GM19324 (cell line): ENCODE measurements around the gene VWA1.
A peak's percentile ranks its signal among the peaks of the same experiment; 100 is the strongest.
"Not testable (repeated sequence)": the region's sequence is repeated elsewhere in the genome, so short reads cannot be mapped to it uniquely, and the experiment has no call there.

Experiments used
- ATAC-seq: cut with Tn5 transposase; IDR thresholded peaks from one replicate; pipeline ENCODE4 v1.9.1; 2021; ENCODE audit warnings: mild to moderate bottlenecking, moderate library complexity; ENCODE audit not compliant: unreplicated experiment, low FRiP score

Gene VWA1

DNA sequence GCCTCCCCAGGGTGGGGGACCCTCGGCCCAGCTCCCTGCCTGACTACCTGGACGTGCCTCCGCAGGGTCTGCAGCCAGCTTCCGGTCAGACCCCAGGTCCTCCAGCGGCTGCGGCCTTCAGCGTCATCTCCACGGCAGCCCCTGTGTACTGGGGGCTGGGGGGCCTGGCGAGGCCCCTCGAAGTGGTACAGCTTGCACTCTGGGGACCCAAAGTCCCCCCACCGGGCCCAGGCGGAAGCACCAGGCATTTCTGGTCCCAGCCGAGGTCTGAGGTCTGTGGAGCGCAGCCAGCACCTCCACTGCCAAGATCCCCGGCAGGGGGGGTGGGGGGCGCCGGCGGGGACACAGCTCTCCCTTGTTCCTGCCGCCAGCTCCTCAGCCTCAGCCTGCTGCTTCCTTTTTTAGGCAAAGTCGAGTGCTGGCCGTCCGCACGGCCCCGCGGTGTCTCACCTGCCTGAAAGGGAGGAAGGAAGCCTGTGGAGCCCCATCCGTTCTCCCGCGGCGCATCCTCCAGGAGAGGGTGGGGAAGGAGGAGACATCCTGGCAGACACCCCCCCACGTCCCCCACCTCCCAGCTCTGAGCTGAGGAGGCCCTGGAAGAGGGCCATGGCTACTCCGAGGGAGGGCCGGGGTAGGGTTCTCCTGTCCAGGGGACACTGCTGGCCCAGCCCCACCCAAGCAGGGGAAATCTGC lies 1.2 kb upstream of the VWA1 start:
- no peak for ATAC-seq

DNA sequence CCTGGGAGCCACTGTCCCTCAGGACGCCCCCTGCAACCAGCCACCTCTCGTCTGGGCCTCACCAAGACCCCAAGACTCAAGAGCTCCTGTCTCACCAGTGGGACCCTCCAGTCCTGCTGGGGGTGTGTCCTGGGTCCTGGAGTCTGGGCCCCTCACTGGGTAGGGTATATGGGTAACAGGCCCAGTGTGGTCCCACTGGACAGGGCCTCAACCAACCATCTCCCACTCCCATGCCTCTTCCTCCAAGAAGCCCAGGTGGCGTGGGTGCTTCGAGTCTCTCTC lies 725 bp upstream of the VWA1 start:
- no peak for ATAC-seq

DNA sequence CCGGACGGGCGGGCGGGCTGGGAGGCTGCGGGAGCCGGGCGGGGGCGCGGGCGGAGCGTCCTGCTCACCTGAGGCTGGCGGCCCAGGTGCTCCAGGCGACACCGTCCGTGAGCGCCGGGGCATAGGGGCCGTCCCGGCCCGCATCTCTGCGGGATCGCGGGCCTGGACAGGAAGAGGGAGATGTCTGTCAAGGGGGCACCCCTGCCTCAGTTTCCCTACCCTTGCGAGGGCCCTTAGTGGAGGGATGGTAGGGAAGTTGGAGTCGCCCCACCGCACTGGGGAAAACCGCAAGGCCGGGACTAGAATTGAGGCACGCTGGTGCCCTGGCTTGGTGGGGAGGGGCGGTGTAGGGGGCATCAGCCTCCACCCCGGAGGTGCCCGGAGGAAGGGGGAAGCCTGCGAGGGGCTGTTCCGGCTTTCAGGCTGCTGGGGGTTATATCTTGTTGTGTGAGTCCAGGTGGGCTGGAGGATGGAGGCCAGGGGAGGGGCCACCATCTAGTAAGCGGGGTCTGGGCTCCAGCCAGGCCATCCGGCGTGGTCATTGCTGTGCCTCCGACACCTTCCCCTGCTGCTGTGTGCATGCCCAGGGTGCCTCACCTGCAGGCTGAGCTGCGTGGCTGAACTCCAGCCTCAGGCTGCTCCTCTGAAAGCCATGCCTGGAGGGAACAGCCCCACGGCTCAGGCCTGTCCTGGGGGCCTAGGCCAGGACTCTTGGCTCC lies 580 bp downstream of the VWA1 start:
- ATAC-seq: no peak

DNA sequence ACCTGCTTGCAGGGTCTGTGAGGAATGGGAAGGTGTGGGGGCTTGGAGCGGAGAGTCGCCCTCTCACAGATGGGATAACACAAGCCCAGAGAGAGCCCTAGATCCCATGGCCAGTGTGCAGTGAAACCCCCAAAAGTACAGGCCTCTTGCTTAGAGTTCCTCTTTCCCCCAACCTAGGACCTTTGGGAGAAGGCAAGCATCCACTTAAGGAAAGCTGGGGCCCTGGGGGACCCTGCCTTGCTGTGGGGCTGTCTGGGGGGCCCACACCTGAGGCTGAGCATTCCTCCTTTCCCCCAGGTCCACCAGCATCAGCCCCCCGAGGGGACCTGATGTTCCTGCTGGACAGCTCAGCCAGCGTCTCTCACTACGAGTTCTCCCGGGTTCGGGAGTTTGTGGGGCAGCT lies 1.1 kb downstream of the VWA1 start:
- ATAC-seq: no peak

DNA sequence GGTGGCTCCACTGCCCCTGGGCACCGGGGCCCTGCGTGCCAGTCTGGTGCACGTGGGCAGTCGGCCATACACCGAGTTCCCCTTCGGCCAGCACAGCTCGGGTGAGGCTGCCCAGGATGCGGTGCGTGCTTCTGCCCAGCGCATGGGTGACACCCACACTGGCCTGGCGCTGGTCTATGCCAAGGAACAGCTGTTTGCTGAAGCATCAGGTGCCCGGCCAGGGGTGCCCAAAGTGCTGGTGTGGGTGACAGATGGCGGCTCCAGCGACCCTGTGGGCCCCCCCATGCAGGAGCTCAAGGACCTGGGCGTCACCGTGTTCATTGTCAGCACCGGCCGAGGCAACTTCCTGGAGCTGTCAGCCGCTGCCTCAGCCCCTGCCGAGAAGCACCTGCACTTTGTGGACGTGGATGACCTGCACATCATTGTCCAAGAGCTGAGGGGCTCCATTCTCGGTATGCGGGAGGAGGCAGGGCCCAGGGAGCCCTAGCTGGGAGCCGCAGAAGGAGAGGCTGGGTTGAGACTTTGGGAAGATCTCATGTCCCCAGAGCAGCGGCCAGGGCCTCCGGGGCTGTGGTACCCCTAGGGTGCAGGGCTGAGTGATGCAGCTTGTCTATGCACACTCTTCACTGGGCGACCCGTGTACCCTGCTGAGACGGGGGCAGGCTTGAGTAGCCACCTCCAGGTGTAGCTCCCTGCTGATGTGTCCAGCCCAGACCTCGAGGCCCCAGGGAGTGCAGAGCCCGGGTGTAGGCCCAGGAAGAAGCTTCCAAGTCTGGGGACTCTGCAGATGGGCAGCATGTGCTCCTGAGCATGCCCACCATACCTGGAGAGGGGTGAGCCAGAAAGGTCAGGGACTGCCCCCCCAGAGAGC lies 1.8 kb downstream of the VWA1 start:
- no peak for ATAC-seq

DNA sequence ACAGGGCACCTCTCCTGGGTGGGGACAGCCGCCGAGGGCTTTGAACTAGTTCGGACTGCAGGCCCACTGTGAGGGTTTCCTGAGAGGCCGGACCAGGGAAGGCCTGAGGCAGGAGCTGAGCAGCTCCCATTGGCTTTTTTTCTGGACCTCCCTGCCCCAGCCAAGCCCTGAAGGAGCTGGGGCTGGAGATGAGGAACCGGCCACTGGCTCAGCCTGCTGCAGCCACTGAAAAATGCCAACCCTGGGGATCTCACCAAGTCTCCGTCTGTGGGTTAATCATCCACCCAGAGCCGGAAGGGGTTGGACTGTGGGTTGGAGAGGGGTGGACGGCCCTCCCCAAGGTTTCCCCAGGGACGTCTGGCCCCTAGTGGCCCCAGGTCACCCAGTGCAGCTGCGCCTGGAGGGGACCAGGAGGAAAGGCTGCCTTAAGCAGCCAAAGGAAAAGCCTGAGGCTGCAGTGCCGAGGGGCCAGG lies 2.5 kb downstream of the VWA1 start:
- peak; percentile 44 for ATAC-seq

DNA sequence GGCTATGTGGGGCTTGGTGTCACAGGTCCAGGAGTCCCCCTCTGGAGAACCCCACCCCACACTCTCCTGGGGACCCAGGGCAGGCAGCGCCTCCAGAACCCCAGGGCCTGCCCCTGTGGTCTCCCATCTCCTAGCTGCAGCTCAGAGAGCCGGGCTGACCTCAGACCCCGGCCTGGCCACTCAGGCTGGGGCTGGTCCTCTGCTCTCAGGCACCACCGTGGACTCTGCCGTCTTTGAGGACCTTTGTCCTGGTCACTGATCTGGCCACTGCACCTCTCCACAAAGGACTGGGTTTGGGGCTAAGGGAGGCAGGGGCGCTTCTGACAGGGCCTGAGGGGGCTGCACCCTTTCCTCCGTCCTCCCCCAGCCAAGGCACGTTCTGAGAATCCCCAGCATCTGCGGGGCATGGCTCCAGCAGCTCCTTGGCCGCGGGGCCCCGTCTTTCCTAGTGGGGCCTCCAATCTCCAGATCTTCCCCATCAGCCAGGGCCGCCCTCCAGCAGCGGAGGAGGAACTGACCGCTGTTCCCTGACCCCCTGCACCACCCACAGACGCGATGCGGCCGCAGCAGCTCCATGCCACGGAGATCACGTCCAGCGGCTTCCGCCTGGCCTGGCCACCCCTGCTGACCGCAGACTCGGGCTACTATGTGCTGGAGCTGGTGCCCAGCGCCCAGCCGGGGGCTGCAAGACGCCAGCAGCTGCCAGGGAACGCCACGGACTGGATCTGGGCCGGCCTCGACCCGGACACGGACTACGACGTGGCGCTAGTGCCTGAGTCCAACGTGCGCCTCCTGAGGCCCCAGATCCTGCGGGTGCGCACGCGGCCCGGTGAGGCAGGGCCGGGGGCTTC lies 3.3 kb downstream of the VWA1 start:
- no peak for ATAC-seq

DNA sequence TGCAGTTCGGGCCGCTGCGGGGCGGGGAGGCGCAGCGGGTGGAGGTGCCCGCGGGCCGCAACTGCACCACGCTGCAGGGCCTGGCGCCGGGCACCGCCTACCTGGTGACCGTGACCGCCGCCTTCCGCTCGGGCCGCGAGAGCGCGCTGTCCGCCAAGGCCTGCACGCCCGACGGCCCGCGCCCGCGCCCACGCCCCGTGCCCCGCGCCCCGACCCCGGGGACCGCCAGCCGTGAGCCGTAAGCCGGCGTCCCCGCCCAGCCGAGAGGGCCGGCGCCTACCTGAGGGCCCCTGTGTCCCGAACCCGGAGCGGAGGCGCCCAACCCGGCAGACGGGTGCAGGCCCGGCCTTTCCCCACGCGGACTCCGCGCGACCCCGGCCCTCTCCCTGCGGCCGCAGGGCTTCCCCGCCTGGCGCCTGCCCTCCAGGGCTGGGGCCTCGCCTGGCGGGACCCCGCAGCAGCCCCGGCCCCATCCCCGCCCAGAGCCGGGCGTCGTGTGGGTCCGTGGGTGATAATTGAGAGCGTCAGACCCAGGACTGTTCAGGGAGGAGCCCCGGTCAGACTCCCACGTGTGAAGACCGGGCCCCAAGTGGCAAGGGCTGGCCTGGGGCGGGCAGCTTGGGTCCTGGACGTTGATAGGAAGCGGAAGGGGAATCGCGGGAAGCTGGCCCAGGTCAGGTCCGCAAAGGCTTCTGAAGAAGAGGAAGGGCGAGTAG lies 4.2 kb downstream of the VWA1 start:
- no peak for ATAC-seq

DNA sequence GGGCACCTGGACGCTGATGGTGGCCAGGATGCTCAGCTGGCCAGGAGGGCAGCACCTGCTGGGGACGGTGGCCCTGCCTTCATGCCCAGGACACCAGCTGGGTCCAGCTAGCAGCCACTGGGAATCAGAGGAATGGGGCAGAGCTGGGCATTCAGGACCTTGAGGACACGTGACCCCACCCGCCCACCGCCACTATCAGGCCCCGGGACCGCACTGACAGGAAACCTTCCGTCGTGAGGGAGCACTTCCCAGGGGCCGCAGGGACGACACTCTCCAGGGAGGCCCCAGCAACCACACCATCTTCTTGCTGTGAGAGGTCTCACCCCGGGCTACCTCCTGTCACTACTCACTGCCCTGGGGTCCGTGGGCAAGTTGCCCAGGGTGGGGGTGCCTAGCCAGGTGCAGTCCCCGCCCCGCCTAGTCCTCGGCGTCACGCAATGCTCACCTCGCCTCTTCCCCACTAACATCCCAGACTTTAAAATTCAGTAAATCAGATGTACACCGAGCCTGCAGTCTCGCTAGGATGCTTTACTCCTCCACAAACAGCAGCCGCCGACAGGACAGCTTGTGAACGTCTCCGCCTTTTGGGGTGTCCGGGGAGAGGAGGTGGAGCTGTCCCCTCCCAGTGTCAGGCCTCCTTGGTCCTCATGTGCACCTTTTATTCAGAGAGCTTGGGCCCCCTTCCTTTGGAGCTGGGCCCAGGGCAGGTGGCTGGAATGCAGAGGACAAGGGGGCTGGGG lies 4.9 kb downstream of the VWA1 start:
- no peak for ATAC-seq

DNA sequence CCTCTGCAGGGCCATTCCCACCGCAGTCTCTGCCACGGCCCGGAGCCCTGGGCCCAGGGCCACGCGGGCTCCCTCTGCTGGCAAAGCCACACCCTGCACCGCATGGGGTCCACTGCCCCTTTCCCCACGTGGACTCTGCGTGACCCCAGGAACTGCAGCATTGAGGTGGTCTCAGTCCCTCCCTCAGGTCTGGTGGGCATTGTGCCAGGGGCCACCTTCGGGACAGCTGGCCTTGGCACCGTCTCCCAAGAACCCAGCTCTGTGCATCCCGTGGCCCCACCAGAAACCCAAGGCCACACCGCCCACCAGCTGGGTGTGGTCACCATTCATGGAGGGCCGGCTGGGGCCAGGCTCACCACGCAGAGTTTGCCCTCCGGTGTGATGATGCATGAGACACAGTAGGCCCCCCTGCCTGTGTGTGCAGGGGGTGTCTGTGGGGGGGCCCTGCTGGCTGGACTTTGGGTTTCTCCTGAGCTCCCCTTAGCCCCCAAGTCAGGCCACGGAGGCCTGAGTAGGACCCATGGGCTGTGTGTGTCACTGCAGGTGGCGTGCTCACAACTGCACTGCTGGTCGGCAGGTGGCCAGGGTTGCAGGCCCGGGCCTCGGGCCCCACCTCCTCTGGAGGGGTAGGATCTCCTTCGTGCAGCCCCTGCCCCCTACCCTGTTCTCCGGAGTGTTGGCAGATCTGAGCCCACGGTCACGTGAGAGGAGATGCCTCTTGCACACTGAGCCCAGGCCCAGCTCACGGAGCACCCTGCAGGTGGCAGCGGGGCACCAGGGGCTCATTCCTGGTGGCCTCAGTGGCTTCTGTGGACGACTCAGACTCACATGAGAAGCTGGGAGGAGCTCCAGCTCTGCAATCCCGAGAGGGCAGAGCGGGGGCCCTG lies 5.8 kb downstream of the VWA1 start:
- ATAC-seq: no peak

DNA sequence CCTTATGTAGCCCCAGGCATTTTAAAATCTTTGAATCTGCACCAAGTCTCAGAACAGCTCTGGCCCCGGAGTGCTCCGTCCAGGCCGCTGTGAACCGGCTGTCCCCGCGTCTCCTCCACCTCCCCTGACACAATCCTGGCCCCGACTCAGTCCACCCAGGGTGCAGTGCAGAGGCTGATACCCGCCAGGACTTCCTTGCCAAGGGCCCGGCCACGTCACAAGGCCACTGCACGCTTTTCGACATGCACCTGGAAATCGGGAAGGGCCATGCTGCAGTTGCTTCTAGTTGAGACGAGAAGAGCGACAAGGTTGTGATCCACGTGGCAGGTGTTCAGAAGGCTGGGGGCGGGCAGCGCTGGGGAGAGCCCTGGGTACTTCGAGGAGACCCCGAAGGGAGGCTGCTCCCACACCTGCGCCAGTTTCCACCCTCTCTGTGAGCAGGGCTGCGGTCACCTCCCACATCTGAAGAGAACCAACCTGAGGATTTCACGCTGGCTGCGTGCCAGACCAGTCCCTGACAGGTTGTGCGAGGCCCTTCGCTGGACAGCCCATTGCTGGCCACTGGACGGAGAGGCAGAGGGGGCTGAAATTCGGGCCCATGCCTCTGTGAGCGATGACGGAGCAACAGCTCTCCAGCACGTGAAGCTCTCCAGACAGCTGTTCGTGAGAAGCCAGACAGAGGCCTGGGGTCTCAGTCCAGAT lies 6.7 kb downstream of the VWA1 start:
- ATAC-seq: no peak

DNA sequence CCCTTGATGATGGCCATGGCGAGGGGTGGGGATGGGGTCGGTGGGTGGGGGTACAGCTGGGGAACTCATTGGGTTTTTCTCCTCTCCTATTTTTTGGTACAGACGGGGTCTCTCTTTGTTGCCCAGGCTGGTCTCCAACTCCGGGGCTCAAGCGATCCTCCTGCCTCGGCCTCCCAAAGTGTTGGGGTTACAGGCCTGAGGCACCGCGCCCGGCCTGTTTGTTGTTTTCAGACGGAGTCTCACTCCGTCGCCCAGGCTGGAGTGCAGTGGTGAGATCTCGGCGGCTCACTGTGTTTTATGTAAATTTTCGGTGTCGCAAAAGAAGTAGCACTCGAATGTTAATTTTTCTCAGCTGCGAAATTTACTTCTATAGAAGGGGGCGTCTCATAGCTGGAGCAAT lies 11.1 kb downstream of the VWA1 start:
- not testable (repeated sequence) for ATAC-seq

DNA sequence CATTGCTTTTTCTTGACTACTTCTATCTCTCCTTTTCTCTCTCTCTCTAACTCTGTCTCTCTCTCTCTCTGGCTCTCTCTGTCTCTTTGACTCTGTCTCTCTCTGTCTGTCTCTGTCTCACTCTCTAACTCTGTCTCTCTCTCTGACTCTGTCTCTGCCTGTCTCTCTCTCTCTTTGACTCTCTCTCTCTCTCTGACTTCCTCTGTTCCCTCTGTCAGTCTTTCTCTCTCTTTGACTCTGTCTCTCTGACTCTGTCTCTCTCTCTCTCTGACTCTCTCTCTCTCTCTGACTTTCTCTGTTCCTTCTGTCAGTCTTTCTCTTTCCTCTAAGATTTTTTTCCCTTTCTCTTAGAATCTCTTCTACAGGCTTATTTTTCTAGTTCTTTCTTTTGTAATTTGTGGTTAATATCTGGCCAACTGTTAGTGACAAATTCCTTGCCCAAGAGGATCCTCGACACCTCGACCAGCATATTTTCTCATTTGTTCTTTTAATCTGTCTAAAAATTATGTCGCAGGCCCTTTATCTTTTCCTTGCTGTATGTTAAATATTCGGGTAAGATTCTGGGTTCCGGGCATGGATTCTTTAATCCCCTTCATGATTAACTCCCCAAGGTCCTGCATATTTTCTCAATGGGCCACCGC lies 13.7 kb downstream of the VWA1 start, which contains the start of gene ATAD3C:
TSS of gene ATAD3C (plus strand) at position 591 of the 641 bp plus-strand sequence. CDS start 995 bp downstream, outside the sequence.
- no peak for ATAC-seq

DNA sequence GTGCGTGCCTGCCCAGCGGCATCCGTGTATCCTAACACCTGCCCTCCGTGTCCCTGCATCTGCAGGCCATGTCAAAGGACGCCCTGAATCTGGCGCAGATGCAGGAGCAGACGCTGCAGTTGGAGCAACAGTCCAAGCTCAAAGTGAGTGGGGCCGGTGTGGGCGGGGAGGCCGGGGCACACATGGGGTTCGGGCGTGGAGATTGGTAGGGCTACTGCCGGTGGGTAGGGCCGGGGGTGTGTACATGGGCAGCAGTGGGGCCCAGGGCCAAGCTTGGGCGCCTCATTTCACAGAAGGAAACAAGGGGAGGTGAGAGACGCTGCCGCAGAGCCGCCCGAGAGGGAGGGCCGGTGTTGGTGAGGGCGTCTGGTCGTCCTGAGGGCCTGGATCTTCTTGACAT lies 15.1 kb downstream of the VWA1 start:
- not testable (repeated sequence) for ATAC-seq

DNA sequence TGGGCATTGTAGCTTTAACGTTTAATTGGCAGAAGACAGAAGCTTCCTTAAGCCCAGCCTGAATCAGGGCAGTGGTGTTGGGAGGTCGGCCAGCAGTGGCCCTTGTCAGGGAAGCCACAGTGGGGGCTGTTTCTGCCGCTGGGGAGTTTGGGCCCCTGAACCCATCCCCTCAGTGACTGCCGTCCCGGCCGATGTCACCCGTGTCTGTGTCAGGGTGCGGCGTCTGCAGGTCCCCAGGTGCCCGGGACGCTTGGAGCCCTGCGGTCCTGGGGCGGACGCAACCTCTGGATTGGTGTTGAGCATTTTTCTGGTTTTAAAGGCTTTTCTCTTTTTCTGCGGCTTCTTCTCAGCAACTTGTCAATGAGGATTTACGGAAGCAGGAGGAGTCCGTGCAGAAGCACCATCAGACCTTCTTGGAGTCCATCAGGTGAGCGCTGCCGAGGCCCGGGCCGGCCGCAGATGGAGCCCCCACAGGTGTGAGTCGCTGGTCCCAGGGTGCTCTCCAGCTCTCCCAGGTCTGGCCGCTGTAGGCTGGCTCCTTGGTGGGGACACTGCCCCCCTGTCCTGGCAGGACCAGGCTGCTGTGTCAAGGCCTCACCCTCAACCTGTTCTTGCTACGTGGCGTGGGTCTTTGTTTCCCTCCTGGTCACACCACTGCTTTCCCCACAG lies 16.3 kb downstream of the VWA1 start:
- ATAC-seq: no peak

DNA sequence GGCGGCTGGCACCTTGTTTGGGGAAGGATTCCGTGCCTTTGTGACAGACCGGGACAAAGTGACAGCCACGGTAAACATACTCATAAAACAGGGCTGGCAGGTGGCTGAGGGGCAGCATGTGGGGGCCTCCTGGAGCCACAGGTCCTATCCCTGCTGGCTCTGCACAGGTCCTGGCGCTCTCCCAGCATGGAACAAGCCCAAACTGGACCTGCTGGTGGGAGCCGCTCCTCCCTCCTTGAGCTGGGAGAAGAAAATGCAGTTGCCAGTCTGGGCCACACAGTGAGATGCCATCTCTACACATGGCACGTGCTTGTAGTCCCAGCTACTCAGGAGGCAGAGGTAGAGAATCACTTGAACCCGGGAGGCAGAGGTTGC lies 16.9 kb downstream of the VWA1 start:
- ATAC-seq: not testable (repeated sequence)

DNA sequence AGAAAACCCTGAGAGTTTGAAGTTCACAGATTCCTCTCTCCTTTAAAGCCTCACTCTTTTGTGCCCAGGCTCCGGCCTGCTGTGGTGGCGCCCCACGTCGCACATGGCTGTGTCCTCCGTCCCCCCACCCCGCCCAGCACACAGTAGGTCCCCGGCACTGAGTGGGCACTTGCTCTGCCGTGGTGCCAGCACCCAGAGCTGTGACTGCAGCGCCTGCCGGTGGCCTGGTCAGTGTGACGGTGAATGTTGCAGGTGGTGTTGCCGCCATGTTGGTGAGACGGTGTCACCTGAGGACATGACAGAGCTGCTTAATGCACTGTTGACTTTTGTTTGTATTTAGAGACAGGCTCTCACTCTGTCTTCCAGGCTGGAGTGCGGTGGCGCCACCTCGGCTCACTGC lies 17.4 kb downstream of the VWA1 start:
- ATAC-seq: no peak
